Fibroblast of skin of left quadriceps (primary cell): Measurements from ENCODE around the gene DDX52.
"Not testable (repeated sequence)": the region's sequence is repeated elsewhere in the genome, so short reads cannot be mapped to it uniquely, and the experiment has no call there.

Experiments used
- DNase-seq, 2 experiments: peaks; one replicate each; pipeline ENCODE4 v3.0.0-alpha.2; 2013; ENCODE audit warnings: low read depth in 2 of 2

Gene DDX52, protein sequence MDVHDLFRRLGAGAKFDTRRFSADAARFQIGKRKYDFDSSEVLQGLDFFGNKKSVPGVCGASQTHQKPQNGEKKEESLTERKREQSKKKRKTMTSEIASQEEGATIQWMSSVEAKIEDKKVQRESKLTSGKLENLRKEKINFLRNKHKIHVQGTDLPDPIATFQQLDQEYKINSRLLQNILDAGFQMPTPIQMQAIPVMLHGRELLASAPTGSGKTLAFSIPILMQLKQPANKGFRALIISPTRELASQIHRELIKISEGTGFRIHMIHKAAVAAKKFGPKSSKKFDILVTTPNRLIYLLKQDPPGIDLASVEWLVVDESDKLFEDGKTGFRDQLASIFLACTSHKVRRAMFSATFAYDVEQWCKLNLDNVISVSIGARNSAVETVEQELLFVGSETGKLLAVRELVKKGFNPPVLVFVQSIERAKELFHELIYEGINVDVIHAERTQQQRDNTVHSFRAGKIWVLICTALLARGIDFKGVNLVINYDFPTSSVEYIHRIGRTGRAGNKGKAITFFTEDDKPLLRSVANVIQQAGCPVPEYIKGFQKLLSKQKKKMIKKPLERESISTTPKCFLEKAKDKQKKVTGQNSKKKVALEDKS

DNA sequence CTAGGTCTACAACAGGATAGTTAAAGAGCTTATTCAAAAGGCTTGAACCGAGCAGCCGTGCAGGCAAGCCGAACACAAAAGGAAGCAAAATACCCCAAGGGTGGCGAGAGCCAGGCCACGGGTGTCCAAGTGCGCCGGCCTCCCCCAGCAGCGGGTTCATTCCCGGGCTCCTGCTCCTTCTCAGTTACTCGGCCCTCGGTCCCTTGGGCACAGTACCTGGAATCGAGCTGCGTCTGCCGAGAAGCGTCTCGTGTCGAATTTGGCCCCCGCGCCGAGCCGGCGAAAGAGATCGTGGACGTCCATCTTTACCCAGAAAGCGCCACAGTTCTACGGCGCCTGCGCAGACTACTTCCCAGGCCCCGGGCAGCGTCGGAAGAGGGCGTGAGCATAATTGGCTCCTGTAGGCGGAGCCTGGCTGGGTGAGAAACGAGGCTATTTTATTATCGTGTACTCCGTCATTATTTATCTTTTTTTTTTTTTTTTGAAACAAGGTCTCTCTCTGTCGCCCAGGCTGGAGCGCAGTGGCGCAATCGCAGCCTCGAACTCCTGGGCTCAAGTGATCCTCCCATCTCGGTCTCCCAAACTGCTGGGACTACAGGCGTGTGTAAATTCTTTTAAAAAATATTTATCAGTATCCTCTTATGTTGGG is at the start of gene DDX52:
Gene DDX52, minus strand, starts transcription at position 329 of the 649 bp plus-strand sequence. Its CDS starts 26 bp downstream, at position 303.
- DNase-seq: peak; percentile 75 to 77

DNA sequence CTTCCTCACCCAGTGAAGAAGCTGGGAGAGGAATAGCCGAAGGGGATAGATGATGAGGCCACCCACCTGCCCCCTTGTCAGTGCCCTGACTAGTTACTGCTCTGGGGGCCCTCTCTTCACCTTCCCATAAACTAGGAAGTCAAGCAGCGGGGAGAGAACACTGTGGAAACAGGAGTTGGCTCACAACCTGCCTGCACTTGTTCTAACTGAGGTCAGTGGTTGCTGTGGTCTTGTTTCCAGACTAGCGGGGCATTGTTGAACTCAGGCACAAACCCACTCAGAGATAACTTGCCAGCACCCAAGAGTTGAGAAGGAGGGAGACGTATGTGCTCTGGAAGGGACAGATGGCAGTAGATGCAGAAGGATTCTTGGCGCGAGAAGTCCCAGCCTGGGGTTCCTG is 48.6 kb upstream of the DDX52 start:
- no peak for DNase-seq

DNA sequence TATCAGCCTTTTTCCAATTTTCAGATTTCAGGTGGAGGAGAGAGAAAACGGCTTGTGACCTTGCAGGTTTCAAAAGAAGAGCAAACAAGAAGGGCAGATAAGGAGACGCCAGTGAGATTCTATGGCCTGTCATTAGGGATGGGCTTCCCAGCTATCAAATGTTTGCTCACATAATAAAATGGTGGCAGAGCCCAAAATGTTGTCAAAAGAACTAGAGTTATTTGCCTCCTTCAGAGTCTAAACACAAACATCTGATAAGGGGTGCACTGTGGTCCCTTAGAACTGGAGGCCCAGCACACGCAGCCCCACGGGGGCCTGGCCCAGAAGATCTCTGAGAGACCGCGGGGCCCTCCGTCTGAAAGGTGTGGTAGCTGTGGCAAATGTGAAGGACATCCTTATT is 46.1 kb upstream of the DDX52 start:
- no peak for DNase-seq

DNA sequence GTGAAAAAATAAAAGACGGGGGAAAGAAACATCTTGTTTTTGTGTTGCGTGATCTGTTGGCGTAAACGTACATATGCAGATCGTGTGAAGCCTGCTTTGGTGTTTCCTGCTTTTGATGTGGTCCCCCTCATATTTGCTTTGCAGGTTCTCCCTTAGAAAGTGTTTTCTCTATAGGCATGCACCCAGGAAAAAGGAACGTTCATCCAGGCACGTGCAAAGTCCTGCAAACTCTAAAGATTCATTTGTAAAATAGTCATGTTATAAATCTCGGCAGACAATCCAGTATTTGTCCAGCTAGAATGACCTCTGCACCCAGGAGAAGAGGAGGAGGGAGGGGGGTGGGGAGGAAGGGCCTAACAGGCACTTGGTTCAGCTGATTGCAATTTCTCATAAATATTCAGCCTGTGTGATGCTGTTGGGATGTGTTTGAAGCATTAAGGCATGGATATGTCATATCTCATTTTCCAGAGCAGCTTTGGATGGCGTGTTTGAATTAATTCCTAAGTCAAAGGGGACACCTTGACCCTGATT is 40.3 kb upstream of the DDX52 start:
- no peak for DNase-seq

DNA sequence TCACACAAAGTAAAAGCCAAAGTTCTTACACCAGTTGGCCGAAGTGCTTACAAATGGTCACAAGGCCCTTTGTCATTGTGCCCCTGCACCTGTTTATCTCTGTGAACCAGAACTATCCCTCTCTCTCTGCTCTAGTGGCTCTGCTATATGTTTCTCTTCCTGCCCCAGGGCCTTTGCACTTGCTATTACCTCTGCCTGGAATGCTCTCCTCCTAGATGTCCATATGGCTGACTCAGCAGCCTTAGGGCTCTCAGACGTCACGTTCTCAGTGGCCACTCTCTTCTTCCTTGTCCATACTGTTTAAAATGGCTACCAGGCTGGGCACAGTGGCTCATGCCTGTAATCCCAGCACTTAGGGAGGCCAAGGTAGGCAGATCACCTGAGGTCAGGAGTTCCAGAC is 38.8 kb upstream of the DDX52 start:
- DNase-seq: no peak

DNA sequence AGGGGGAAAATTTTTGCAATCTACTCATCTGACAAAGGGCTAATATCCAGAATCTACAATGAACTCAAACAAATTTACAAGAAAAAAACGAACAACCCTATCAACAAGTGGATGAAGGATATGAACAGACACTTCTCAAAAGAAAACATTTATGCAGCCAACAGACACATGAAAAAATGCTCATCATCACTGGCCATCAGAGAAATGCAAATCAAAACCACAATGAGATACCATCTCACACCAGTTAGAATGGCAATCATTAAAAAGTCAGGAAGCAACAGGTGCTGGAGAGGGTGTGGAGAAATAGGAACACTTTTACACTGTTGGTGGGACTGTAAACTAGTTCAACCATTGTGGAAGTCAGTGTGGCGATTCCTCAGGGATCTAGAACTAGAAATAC is 36.7 kb upstream of the DDX52 start:
- DNase-seq: not testable (repeated sequence)

DNA sequence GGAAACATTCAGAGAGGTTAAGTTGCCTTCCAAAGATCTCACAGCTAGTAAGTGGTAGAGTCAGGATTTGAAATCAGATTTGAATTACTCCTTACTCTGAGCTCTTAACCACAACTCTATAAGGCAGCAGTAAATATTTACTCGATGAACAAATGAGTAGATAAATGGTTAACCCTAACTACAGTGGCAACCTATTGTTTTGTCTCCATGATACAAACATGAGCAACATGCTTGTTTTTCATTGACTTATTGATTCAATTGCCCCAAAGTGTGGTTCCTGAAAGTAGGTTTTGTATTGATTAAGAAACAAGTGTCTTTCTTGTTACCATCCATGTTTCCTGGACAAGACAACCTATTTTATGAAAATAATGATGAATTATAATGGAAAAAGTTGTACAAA is 34.8 kb upstream of the DDX52 start:
- DNase-seq: no peak

DNA sequence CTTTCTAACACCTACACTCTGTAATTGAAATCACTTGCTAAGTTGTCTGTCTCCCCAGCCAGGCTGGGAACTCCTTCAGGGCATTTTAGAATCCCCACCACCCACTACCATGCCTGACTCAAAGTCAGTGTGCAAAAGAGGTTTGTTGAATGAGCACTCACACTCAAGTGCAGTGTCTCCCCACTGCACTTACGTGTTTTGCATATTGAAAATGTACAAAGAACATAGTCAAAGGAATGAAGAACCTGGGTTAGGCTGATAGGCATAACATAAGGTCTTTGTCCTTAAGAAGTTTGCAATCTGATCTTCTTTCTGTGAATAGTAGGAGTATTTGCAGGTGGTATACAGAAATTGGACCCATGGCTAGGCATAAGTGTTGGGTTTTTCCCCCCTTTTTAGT is 33.8 kb upstream of the DDX52 start:
- DNase-seq: no peak

DNA sequence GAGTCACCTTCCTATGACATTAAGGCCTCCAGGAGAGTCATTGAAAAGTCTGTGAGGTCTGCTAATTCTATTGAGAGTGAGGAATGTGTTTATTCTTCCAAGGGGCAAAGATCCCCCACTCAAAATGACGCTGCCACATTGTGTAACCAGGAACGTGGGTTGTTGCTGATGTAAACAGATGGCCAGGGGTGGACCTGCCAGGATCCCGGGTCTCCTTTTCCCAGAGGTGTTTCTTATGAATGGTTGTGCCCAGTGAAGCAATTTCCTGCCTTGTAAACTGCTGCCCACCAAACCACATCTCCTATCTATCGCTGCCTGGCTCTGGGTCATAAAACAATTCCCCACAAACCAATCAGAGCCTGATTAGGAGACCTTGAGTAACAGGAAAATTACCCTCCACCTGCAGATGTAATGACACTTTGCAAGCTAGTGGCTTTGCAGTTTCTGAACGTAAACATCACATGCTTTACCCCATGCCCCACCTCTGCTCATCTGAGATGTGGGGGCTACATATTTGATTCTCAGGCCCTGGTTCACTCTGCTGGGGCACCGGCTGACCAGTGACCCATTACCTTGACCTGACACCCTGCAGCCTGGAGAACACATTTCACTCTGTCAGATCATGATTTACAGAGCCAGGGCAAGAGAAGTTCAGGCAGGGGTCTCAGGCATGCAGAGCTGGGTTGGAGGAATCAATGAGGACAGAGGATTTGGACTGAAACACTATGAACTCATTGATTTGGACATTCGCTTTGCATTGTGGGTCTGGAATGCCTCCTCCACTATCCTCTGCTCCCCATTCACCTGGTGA is 33.1 kb upstream of the DDX52 start:
- DNase-seq: no peak

DNA sequence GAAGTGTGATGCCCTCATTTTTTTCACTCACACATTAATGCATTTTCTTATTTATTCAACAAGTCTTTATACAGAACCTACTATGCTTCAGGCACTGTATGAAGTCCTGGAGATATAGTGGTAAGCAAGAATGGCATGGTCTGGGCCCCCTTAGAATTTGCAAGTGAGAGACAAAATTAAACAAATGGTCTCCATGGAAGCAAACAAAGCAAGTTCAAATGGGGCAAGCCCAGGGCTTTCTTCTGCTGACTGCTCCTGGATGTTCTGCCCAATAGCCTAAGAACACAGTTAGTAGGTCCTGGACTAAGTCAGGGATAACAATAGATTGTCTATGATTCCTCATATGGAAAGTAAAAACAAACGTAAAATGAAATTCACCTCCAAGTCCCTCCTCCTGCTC is 31.3 kb upstream of the DDX52 start:
- DNase-seq: no peak

DNA sequence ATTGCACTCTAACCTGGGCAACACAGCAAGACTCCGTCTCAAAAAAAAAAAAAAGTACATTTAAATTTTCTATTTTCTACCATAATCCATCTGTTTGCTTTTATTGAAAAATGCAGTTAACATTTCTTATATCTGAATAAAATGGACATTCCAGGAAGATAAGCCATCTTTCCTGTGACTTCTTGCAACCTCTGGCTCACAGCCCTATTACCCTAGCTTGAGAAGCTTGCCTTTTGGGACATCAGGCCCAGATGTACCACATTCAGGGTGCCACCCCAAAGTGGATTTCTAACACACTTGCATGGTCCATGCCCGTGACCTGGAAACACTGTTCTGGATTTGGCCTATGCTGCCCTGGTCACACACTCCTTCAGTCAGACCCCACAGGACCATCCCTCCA is 30.1 kb upstream of the DDX52 start:
- no peak for DNase-seq

DNA sequence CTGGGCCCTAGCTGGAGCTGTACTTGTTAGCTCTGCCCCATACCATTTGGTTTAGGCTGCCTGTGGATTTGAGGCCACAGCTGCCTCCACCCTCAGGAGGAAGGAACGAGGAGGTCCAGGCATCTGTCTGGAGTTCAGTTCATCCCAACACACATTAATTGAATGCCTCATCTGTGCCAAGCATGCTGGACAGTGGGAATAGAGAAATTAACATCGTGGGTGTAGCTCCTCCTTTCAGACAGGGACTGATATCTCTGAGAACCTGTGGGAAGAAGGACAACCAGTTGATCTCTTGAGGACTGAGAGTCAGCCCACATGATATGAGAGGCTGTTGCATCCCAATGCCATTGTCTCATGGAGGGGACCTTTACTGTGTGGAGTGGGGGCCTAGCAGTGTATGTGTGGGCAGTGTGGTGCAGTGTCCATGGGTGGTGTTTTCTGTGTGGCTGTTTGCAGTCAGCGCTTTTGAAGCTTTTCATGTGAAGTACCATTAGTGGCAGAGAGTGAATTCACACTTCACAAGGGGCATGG is 29.4 kb upstream of the DDX52 start:
- no peak for DNase-seq

DNA sequence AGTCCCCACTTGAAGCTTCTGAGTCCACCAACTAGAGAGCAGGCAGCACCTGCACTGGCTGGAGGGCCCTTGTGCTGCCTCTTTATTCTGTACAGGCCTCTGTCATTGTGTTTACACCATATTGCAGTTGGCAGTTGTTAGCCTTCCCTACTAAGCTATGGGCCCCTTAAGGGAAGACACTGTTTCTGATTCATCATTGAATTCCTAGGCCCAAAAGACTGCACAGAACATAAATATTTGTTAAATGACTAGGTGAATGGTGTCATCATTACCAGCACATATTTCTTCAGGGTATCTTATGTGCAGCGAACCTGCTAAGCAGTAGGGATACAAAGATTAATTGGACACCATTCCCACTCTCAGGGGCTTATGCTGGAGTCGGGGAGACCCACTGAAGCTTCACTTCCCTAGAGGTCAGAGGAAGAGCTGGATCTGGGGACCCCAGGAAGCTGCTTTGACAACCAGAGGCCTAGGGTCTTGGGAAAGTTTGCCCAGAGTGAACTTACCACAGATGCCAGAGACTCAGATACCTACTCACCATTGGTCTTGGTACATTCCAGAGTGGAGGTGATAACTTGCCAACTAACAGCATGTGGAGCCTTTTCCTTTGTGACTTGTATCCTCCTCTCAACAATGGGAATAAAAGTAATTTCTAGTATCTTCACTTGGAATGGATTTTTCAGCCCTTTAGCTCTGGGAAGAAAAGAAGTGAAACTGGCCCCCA is 28.7 kb upstream of the DDX52 start:
- DNase-seq: peak; percentile 82 to 86

DNA sequence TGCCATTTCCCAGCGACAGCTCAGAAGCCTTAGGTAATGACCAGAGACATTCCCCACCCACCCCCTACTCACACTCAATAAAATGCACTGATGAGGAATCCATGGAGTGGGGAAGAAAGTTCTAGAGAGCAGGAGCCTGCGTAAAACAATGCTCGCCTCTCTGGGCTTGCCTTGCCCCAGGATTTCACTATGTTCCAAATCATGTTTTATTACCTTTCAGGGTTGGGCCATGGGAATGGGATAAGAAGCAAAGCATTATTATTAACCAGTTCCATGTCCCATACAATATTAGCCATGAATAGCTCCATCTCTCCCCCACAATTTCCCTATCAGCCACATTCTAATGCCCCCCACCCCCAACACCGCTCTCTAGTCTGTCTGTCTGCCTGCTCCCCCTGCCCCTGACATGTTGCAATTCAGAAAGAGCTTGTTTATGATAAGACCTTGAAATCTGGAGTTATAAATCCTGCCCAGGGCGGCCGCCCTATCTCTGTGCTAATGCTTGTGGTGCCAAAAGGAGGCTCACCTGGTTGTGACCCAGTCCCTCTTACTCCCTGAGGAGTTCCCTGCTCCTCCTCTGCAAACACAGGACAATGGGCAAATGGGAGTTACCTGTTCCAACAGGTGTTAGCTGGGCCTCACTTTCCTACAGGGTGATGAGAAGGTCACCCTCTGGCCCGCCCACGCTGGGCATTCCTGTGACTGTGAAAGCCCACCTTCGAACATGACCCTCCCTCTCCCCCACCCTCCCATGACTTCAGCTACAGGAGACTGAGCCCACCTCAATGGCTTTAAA is 28.0 kb upstream of the DDX52 start:
- no peak for DNase-seq

DNA sequence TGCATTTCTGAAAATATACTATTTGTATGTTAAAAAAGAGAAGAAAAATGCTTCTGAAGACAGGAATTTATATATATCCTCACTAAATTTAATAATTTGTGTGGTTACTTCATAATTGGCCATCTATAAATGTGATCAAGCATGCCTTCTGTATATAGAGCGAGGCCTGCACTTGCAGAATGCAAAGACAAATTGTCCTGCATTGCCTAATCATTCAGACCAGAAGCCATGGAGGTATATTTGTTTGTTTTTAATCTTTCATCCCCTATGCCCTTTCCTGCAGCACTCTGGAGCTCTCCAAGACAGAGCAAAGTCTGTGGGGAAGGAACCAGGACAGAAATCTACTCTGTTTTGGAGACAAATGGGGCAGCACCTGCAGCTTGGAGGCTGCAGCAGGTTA is 23.8 kb upstream of the DDX52 start:
- no peak for DNase-seq

DNA sequence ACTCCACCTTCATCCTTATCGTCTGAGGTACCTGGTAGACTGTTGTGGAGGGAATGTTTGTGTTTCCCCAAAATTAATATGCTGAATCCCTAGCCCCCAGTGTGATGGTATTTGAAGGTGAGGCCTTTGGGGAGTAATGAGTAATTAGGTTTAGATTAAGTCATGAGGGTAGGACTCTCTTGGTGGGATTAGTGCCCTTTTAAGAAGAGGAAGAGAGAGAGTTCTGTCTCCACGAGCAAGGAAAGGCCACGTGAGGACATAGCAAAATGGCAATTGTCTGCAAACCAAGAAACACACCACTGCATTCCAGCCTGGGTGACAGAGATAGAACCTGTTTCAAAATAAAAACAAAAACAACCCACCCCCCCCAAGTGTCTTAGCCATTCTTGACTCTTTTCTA is 21.0 kb upstream of the DDX52 start:
- DNase-seq: no peak

DNA sequence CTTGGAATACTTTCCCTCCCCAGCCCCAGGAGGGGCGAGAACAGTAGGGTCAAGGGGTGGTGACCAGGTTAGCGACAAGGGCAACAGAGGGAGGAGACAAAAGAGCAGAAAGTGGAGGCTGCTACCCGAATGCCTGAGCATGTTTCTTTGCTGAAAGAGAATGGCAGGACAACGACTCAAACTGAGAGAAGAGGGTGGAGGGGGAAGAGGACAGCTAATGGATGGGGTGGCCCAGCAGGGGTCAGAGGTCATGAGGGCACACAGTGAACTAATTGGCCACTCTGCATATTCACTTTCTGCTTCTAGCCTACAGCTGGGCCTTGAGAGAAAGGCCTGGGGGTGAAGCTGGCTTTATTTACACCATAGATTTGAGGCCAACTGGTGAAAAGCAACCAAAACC is 19.1 kb upstream of the DDX52 start:
- DNase-seq: no peak

DNA sequence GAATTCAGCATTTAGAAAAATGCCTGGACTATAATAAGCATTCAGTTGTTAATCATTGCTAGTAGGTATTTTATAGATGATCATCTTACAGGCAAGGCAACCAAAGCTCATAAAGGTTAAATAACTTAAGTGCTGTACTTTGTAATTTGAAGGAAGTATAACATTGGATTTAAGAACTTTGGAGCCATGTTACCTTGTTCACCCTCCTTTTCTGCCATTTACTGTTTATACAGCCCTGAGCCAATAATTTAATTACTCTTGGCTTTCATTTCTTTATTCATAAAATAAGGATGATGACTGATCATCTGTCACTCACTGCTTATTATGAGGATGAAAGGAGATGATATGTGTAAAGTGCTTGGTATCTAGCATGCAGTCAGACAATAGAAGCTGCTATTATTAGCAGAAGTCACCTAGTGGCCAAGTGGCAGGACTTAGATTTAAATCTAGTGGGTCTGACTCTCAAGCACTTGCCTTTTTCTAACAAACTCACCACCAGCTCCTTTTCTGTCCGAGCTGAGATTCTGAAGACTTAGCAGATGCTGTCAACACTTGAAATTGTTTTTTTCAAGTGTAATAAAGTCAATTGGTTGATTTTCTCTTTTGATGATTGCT is 18.3 kb upstream of the DDX52 start:
- no peak for DNase-seq

DNA sequence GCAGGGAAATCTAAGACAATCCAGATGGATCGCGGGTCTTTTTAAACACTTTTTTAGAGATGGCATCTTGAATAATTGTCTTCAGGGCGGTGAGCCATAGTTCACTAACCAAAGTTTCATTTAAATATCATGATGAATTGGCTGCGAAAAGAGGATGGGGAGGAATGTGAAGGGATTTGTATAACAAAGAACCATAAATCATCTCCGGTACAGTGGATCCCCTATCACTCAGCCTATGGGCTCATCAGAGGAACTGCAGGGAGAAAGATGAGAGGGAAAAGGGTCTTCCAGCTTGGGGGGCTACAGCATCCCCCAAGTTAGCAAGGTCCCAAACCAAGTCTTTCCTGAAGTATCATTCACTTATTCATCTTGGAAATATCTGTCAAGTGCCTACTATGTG is 16.7 kb upstream of the DDX52 start:
- no peak for DNase-seq

DNA sequence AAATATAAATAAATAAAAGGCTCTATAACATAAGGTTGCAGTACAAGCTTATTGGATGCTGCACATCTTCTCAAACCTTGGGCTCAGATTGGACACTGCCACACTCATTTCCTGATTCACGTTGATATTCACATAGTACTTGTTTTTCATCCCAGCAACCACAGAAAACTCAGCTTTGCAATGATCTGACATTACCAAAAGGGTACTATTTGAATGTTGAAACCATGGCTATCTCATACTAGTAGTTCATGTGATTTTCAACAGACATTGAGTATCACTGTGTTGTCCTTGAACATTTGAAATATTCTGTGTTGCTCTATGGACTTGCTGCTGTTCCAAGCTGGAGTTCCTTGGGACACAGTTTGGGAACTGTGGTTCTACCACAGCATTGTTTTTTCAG is 14.0 kb upstream of the DDX52 start:
- DNase-seq: no peak
